ENCODE results near the gene IFTAP.
"Not testable (repeated sequence)": the region's sequence is repeated elsewhere in the genome, so short reads cannot be mapped to it uniquely, and the experiment has no call there.

IFTAP gene

GRCh38 chr11:36638556-36638955 lies 44.3 kb downstream of the IFTAP start:
- DNase-seq (ENCODE audit: low read depth in 3 of 3): no peak

- DNase-seq (ENCODE audit: low read depth in 3 of 3): no peak
Observed at GRCh38 chr11:36657610-36658267, 63.4 kb downstream of the IFTAP start.

- DNase-seq (ENCODE audit: low read depth in 3 of 3): not testable (repeated sequence)
Observed at GRCh38 chr11:36661359-36661758, 67.1 kb downstream of the IFTAP start.

- DNase-seq (ENCODE audit: low read depth in 3 of 3): no peak
Observed at GRCh38 chr11:36672815-36673450, 78.6 kb downstream of the IFTAP start.

- not testable (repeated sequence) for DNase-seq (ENCODE audit: low read depth in 3 of 3)
Observed at GRCh38 chr11:36679547-36679946, 85.2 kb downstream of the IFTAP start.

GRCh38 chr11:36683818-36684217 lies 89.5 kb downstream of the IFTAP start:
- DNase-seq (ENCODE audit: low read depth in 3 of 3): no peak

- DNase-seq (ENCODE audit: low read depth in 3 of 3): peak in 1 of 3 experiments; percentile 8
Observed at GRCh38 chr11:36684840-36685801, 90.8 kb downstream of the IFTAP start.

- no peak for DNase-seq (ENCODE audit: low read depth in 3 of 3)
Observed at GRCh38 chr11:36688132-36688531, 93.8 kb downstream of the IFTAP start.

GRCh38 chr11:36688571-36689291 lies 94.4 kb downstream of the IFTAP start:
- no peak for DNase-seq (ENCODE audit: low read depth in 3 of 3)

- DNase-seq (ENCODE audit: low read depth in 3 of 3): no peak
Observed at GRCh38 chr11:36689442-36689841, 95.1 kb downstream of the IFTAP start.

GRCh38 chr11:36692704-36693103 lies 98.4 kb downstream of the IFTAP start:
- DNase-seq (ENCODE audit: low read depth in 3 of 3): no peak

GRCh38 chr11:36693139-36693843 lies 99.0 kb downstream of the IFTAP start:
- no peak for DNase-seq (ENCODE audit: low read depth in 3 of 3)

- no peak for DNase-seq (ENCODE audit: low read depth in 3 of 3)
Observed at GRCh38 chr11:36695111-36695510, 100.8 kb downstream of the IFTAP start.

GRCh38 chr11:36695571-36695970 lies 101.3 kb downstream of the IFTAP start:
- no peak for DNase-seq (ENCODE audit: low read depth in 3 of 3)

- DNase-seq (ENCODE audit: low read depth in 3 of 3): no peak
Observed at GRCh38 chr11:36696550-36696949, 102.2 kb downstream of the IFTAP start.

- DNase-seq (ENCODE audit: low read depth in 3 of 3): no peak
Observed at GRCh38 chr11:36699271-36699670, 105.0 kb downstream of the IFTAP start.

GRCh38 chr11:36700246-36700645 lies 105.9 kb downstream of the IFTAP start:
- DNase-seq (ENCODE audit: low read depth in 3 of 3): no peak

- no peak for DNase-seq (ENCODE audit: low read depth in 3 of 3)
Observed at GRCh38 chr11:36702330-36703054, 108.2 kb downstream of the IFTAP start.

- DNase-seq (ENCODE audit: low read depth in 3 of 3): no peak
Observed at GRCh38 chr11:36703055-36703404, 108.7 kb downstream of the IFTAP start.
